Measurements from ENCODE around the gene PDZD2.

DNA sequence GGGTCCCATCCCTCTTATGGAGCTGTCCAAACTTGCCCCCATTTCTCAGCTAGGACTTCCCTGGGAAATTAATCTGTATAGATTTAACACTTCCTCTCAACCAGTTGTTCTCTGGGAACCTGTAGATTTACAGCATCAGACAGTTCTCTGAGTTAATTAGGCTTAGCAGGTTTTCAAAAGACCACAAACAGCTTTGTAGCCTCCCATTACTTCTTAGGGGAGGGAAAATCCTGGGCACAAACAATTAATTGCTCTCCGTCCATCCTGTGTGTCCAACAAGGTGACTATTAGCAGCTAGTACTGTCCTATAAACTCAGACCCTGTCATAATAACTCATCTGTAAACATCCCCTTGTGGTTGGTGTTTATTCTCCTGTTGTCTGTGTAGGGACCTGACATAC is 337.2 kb downstream of the PDZD2 start:
- no peak for TF ChIP-seq POLR2A (IDR thresholded peaks at IDR 0.05)
- TF ChIP-seq, protein P1, sequence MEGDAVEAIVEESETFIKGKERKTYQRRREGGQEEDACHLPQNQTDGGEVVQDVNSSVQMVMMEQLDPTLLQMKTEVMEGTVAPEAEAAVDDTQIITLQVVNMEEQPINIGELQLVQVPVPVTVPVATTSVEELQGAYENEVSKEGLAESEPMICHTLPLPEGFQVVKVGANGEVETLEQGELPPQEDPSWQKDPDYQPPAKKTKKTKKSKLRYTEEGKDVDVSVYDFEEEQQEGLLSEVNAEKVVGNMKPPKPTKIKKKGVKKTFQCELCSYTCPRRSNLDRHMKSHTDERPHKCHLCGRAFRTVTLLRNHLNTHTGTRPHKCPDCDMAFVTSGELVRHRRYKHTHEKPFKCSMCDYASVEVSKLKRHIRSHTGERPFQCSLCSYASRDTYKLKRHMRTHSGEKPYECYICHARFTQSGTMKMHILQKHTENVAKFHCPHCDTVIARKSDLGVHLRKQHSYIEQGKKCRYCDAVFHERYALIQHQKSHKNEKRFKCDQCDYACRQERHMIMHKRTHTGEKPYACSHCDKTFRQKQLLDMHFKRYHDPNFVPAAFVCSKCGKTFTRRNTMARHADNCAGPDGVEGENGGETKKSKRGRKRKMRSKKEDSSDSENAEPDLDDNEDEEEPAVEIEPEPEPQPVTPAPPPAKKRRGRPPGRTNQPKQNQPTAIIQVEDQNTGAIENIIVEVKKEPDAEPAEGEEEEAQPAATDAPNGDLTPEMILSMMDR (IDR thresholded peaks at IDR 0.05): no peak

Data from heart left ventricle (tissue), 13 donors.